ENCODE measurements around the gene MYOM3.

DNA sequence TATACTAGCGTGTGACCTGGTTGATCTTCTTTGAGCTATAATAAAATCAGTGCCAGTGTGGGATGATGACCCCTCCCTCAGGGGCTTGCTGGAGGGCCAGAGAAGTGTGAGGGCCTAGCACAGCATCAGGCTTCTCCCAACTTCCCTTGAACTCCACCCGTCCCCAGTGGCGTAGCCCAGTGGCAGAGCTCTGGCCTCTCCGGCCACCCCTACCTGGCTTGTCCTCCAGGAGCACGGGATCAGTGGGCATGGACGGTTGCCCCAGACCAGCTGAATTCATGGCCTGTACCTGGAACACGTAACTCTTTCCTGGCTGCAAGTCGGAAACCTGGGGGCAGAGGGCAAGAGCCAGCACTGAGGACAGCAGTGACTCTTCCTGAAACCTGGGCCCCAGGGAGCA is 36.0 kb downstream of the MYOM3 start:
- TF ChIP-seq, protein P1, sequence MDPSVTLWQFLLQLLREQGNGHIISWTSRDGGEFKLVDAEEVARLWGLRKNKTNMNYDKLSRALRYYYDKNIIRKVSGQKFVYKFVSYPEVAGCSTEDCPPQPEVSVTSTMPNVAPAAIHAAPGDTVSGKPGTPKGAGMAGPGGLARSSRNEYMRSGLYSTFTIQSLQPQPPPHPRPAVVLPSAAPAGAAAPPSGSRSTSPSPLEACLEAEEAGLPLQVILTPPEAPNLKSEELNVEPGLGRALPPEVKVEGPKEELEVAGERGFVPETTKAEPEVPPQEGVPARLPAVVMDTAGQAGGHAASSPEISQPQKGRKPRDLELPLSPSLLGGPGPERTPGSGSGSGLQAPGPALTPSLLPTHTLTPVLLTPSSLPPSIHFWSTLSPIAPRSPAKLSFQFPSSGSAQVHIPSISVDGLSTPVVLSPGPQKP (IDR thresholded peaks at IDR 0.05; ENCODE audit: low read depth, low read length): no peak
- TF ChIP-seq, protein P2, sequence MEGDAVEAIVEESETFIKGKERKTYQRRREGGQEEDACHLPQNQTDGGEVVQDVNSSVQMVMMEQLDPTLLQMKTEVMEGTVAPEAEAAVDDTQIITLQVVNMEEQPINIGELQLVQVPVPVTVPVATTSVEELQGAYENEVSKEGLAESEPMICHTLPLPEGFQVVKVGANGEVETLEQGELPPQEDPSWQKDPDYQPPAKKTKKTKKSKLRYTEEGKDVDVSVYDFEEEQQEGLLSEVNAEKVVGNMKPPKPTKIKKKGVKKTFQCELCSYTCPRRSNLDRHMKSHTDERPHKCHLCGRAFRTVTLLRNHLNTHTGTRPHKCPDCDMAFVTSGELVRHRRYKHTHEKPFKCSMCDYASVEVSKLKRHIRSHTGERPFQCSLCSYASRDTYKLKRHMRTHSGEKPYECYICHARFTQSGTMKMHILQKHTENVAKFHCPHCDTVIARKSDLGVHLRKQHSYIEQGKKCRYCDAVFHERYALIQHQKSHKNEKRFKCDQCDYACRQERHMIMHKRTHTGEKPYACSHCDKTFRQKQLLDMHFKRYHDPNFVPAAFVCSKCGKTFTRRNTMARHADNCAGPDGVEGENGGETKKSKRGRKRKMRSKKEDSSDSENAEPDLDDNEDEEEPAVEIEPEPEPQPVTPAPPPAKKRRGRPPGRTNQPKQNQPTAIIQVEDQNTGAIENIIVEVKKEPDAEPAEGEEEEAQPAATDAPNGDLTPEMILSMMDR (IDR thresholded peaks at IDR 0.05): no peak
- TF ChIP-seq PHF8 (IDR thresholded peaks at IDR 0.05; ENCODE audit: borderline replicate concordance, low read depth) (no peak), SMC3 (IDR thresholded peaks at IDR 0.05) (no peak), POLR2A (IDR thresholded peaks at IDR 0.05; ENCODE audit: low read length) (no peak), ZNF302 (CRISPR knock-in tag; IDR thresholded peaks at IDR 0.05) (no peak), CHD2 (IDR thresholded peaks at IDR 0.05; ENCODE audit: low read length, partially characterized antibody) (no peak), PBX3 (IDR thresholded peaks at IDR 0.05) (no peak), NFE2L2 (conservative IDR thresholded peaks at IDR 0.05; ENCODE audit: low read length) (no peak), EP300 (IDR thresholded peaks at IDR 0.05) (no peak), JUN (IDR thresholded peaks at IDR 0.05) (no peak), FOSL2 (IDR thresholded peaks at IDR 0.05) (no peak), FOSL2 (CRISPR knock-in tag; IDR thresholded peaks at IDR 0.05) (no peak)

Measured in A549 (cell line).